WI38 (cell line): ENCODE data around the gene DRAP1.
A peak's percentile ranks its signal among the peaks of the same experiment; 100 is the strongest.

Source experiments
- H3K4me3 ChIP-seq: 2 replicates; pipeline ENCODE4 v1.5.1; 2011; ENCODE audit warnings: low read depth, mild to moderate bottlenecking, control low read depth, low read length
- TF ChIP-seq, protein P1 (sequence below): IDR thresholded peaks from 2 replicates; pipeline ENCODE4 v1.5.1; 2012; ENCODE audit warnings: low read depth, mild to moderate bottlenecking, control low read depth, low read length

The DRAP1 gene

DNA sequence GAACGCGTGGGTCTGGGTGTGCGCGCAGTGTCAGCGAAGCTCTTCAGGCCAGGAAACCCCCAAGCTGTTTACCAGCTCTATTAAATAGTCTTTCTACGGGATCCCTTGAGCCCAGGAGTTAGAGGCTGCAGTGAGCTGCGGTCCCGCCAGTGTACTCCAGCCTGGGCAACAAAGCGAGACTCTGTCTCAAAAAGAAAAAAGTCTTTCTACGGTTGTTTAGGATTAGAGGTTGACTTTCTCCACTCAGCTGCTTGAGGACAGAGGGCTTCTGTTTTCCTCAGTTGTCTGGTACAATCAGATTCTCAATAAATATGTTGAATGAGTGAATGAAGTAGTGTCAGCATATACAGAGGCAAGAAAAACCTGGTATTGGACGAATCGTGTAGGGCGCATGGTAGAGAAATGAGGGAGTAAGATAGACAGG, 42.9 kb downstream of the DRAP1 start:
- H3K4me3 ChIP-seq, result peak overlapping the region; percentile 92
- TF ChIP-seq, protein P1, sequence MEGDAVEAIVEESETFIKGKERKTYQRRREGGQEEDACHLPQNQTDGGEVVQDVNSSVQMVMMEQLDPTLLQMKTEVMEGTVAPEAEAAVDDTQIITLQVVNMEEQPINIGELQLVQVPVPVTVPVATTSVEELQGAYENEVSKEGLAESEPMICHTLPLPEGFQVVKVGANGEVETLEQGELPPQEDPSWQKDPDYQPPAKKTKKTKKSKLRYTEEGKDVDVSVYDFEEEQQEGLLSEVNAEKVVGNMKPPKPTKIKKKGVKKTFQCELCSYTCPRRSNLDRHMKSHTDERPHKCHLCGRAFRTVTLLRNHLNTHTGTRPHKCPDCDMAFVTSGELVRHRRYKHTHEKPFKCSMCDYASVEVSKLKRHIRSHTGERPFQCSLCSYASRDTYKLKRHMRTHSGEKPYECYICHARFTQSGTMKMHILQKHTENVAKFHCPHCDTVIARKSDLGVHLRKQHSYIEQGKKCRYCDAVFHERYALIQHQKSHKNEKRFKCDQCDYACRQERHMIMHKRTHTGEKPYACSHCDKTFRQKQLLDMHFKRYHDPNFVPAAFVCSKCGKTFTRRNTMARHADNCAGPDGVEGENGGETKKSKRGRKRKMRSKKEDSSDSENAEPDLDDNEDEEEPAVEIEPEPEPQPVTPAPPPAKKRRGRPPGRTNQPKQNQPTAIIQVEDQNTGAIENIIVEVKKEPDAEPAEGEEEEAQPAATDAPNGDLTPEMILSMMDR, result no peak

DNA sequence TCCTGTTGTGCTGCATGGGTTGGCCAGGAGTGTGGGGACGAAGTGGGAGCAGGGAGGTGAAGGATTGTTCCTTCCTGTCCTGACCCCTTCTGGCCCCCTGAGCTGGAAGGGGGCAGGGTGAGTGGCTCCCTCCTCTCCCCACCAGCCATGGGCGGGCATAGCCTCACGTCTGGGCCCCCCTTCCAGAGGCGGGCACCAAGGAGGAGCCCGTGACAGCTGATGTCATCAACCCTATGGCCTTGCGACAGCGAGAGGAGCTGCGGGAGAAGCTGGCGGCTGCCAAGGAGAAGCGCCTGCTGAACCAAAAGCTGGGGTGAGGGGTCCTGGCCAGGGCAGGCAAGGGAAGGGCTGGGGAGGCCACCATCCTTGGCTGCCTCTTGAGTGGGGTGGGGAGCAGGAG, 45.7 kb downstream of the DRAP1 start:
- H3K4me3 ChIP-seq, result no peak overlapping the region
- TF ChIP-seq, protein P1, result no peak

DNA sequence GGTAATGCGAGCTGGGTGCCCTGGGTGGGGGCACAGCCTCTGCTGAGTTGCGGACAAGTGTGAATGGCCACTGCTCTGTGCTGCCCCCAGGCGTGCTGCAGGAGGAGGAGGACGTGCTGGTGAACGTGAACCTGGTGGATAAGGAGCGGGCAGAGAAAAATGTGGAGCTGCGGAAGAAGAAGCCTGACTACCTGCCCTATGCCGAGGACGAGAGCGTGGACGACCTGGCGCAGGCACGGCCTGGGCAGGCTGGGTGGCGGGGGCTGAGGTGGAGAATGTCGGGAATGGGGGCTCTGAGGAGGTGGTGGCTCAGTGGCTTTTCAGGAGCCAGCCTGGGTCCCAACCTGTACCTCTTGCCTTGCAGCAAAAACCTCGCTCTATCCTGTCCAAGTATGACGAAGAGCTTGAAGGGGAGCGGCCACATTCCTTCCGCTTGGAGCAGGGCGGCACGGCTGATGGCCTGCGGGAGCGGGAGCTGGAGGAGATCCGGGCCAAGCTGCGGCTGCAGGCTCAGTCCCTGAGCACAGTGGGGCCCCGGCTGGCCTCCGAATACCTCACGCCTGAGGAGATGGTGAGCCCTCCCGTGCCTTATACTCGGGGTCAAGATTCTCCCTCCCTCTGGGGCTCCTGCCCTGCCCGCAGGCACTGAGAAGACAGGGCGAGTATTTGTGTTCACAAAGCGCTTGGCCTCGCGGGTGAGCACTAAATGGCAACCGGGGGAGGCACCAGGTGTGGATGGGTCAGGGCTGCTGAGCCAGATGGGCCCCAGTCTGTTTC, 46.9 kb downstream of the DRAP1 start:
- TF ChIP-seq, protein P1, result no peak

DNA sequence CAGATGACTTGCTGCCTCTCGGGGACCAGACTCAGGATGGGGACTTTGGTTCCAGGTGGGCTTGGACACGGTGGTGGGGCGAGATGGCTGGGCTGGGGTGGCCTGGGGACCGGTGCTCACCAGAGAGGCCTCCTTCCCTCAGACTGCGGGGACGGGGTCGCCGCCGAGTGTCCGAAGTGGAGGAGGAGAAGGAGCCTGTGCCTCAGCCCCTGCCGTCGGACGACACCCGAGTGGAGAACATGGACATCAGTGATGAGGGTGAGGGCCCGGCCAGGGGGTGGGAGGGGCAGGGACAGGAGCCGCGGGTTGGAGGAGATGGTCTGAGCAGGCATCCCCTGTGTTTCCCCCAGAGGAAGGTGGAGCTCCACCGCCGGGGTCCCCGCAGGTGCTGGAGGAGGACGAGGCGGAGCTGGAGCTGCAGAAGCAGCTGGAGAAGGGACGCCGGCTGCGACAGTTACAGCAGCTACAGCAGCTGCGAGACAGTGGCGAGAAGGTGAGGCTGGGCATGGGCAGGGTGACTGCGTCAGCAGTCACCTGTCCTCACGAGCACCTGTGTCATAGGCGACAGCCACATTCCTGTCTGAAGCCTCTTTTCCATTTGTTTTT, 48.2 kb downstream of the DRAP1 start:
- TF ChIP-seq, protein P1, result no peak
- no peak overlapping the region for H3K4me3 ChIP-seq

More for the DNA sequence above, 46.9 kb downstream of the DRAP1 start:
- H3K4me3 ChIP-seq, result no peak overlapping the region

DNA sequence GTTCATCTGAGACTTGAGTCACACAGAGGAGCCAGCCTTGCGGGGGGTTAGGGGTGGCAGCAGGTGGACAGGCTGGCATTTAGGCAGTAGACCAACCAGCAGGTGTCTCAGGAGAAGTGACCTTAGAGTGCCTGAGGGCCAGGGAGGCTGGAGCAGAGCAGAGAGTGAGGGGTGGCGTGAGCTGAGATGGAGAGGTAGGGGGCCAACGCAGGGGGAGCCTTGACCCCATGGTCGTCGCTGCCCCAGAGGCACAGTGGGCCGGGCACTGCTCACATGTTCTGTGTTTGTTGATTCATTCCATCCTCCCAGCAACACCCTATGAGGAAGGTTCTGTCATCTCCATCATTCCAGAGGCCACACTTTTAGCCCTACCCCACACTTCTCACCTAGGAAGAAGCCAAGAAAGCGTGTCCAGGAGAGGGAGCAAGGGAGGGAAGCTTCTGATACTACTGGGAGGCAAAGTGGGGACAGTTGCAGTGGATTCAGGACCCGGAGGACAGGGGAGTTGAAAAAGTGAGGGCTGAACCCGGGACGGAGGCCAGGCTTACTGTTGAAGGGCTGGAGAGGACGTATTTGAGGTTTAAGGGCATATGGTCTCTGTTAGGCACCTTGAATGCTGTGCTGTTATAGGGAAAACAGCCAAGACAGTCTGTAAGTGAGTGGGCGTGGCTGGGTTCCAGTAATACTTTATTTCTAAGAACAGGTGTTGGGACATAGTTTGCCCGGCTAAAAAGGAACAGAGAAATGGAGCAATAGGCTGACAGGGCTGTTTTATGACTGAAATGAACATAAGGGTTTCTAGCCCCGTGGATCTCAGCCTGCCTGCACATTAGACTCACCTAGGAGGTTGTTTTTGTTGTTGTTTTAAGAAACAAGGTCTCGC, 49.6 kb downstream of the DRAP1 start:
- TF ChIP-seq, protein P1, result no peak
- no peak overlapping the region for H3K4me3 ChIP-seq
